ENCODE results near the gene ASXL2.

GRCh38 chr2:25684577-25685473, 193.5 kb downstream of the ASXL2 start:
- TF ChIP-seq GATA3 (IDR thresholded peaks at IDR 0.05; ENCODE audit: low read depth, low read length) (no peak), GATA2 (IDR thresholded peaks at IDR 0.05; ENCODE audit: low read depth, low read length) (no peak)

All from SH-SY5Y (cell line).